BLaER1 treated with 17β-estradiol and CSF1 and Interleukin-3, amounts not matched to agents 10 nM and 100 nM (cell line): ENCODE results near the gene ANOS1.

Experiments used
- H3K27ac ChIP-seq, 11 experiments: shearing (Covaris generic); formaldehyde crosslinking; 2 replicates each; pipeline ENCODE4 v1.8.1; 2022
- H3K27me3 ChIP-seq, 11 experiments: shearing (Covaris generic); formaldehyde crosslinking; 2 replicates each; pipeline ENCODE4 v1.8.1; 2022
- H3K36me3 ChIP-seq, 11 experiments: shearing (Covaris generic); formaldehyde crosslinking; 2 replicates each; pipeline ENCODE4 v1.8.1; 2022
- H3K4me1 ChIP-seq, 10 experiments: shearing (Covaris generic); formaldehyde crosslinking; 2 replicates each; pipeline ENCODE4 v1.8.1; 2022
- H3K4me2 ChIP-seq, 11 experiments: shearing (Covaris generic); formaldehyde crosslinking; 2 replicates each; pipeline ENCODE4 v1.8.1; 2022
- H3K4me3 ChIP-seq, 10 experiments: shearing (Covaris generic); formaldehyde crosslinking; 2 replicates each; pipeline ENCODE4 v1.8.1; 2022
- H3K9ac ChIP-seq, 11 experiments: shearing (Covaris generic); formaldehyde crosslinking; 2 replicates each; pipeline ENCODE4 v1.8.1; 2022
- H3K9me3 ChIP-seq, 11 experiments: shearing (Covaris generic); formaldehyde crosslinking; replicated peaks in 1 of 11; 2 replicates each; pipeline ENCODE4 v1.8.1; 2022
- H4K20me1 ChIP-seq, 11 experiments: shearing (Covaris generic); formaldehyde crosslinking; 2 replicates each; pipeline ENCODE4 v1.8.1; 2022
- Cebpa-rat ChIP-seq, 11 experiments: shearing (Covaris generic); IDR thresholded peaks; 2 replicates each; pipeline ENCODE4 v1.8.1; 2022

ANOS1 gene

GRCh38 chrX:8604131-8604530 lies 127.8 kb downstream of the ANOS1 start:
- no peak for TF ChIP-seq Cebpa-rat (IDR thresholded peaks at IDR 0.05)

GRCh38 chrX:8591501-8591900 lies 140.4 kb downstream of the ANOS1 start:
- H3K9me3 ChIP-seq, result no peaks in the 10 kb centered on the region
- H3K27me3 ChIP-seq, result no peaks in the 10 kb centered on the region
- no peak overlapping the region for H3K4me2 ChIP-seq
- no peaks in the 10 kb centered on the region for H4K20me1 ChIP-seq
- no peak overlapping the region for H3K9ac ChIP-seq
- H3K27ac ChIP-seq, result no peak overlapping the region
- no peaks in the 10 kb centered on the region for H3K36me3 ChIP-seq
- no peaks in the 10 kb centered on the region; a peak in 1 of 20 replicates for H3K4me1 ChIP-seq
- no peak for TF ChIP-seq Cebpa-rat (IDR thresholded peaks at IDR 0.05)
- H3K4me3 ChIP-seq, result no peak overlapping the region

More at GRCh38 chrX:8604131-8604530, 127.8 kb downstream of the ANOS1 start:
- H3K9ac ChIP-seq, result no peak overlapping the region
- H3K4me2 ChIP-seq, result no peak overlapping the region
- no peaks in the 10 kb centered on the region for H3K27me3 ChIP-seq
- H4K20me1 ChIP-seq, result no peaks in the 10 kb centered on the region
- H3K27ac ChIP-seq, result no peak overlapping the region
- no peaks in the 10 kb centered on the region for H3K4me1 ChIP-seq
- no peak overlapping the region for H3K4me3 ChIP-seq
- no peaks in the 10 kb centered on the region for H3K36me3 ChIP-seq
- H3K9me3 ChIP-seq, result peaks cover 0 to 9% (median 7%) of the 10 kb centered on the region in 11 experiments; a peak in 11 of 22 replicates

- Histone ChIP-seq H3K27ac (no peak overlapping the region), H3K4me2 (peak overlapping the region in 1 of 11 experiments; percentile 21; a peak in 1 of 22 replicates), H4K20me1 (no peaks in the 10 kb centered on the region), H3K27me3 (no peaks in the 10 kb centered on the region), H3K9ac (no peak overlapping the region), H3K9me3 (no peaks in the 10 kb centered on the region), H3K4me3 (no peak overlapping the region), H3K4me1 (peaks cover 0 to 12% (median 0%) of the 10 kb centered on the region in 10 experiments; a peak in 1 of 20 replicates), H3K36me3 (no peaks in the 10 kb centered on the region)
- TF ChIP-seq Cebpa-rat (IDR thresholded peaks at IDR 0.05), result no peak
Observed at GRCh38 chrX:8586953-8587352, 145.0 kb downstream of the ANOS1 start.

GRCh38 chrX:8579602-8580001 lies 152.3 kb downstream of the ANOS1 start:
- Histone ChIP-seq H3K27ac (no peak overlapping the region), H4K20me1 (no peaks in the 10 kb centered on the region), H3K4me3 (no peak overlapping the region), H3K9me3 (no peaks in the 10 kb centered on the region), H3K4me1 (0 out of 20 replicates have a peak, but pooled peaks cover 0 to 9% (median 0%) of the 10 kb centered on the region in 10 experiments), H3K36me3 (no peaks in the 10 kb centered on the region), H3K4me2 (no peak overlapping the region), H3K9ac (no peak overlapping the region), H3K27me3 (no peaks in the 10 kb centered on the region)
- no peak for TF ChIP-seq Cebpa-rat (IDR thresholded peaks at IDR 0.05)

GRCh38 chrX:8576821-8577220 lies 155.1 kb downstream of the ANOS1 start:
- Histone ChIP-seq H3K27ac (no peak overlapping the region), H3K4me1 (no peaks in the 10 kb centered on the region), H3K9ac (no peak overlapping the region), H4K20me1 (no peaks in the 10 kb centered on the region), H3K9me3 (no peaks in the 10 kb centered on the region), H3K36me3 (no peaks in the 10 kb centered on the region), H3K4me2 (no peak overlapping the region), H3K27me3 (no peaks in the 10 kb centered on the region), H3K4me3 (no peak overlapping the region)
- no peak for TF ChIP-seq Cebpa-rat (IDR thresholded peaks at IDR 0.05)

GRCh38 chrX:8565729-8566128 lies 166.2 kb downstream of the ANOS1 start:
- Histone ChIP-seq H4K20me1 (no peaks in the 10 kb centered on the region), H3K36me3 (no peaks in the 10 kb centered on the region), H3K4me3 (no peak overlapping the region), H3K4me2 (no peak overlapping the region), H3K9me3 (no peaks in the 10 kb centered on the region), H3K4me1 (no peaks in the 10 kb centered on the region), H3K27me3 (no peaks in the 10 kb centered on the region), H3K9ac (no peak overlapping the region), H3K27ac (no peak overlapping the region)
- TF ChIP-seq Cebpa-rat (IDR thresholded peaks at IDR 0.05), result no peak

- H3K9me3 ChIP-seq, result no peaks in the 10 kb centered on the region
- H3K27me3 ChIP-seq, result no peaks in the 10 kb centered on the region
- H3K4me2 ChIP-seq, result no peak overlapping the region
- no peaks in the 10 kb centered on the region for H4K20me1 ChIP-seq
- H3K36me3 ChIP-seq, result no peaks in the 10 kb centered on the region
- H3K9ac ChIP-seq, result no peak overlapping the region
- no peaks in the 10 kb centered on the region for H3K4me1 ChIP-seq
- no peak overlapping the region for H3K27ac ChIP-seq
- H3K4me3 ChIP-seq, result no peak overlapping the region
- TF ChIP-seq Cebpa-rat (IDR thresholded peaks at IDR 0.05), result no peak
Observed at GRCh38 chrX:8548446-8548845, 183.5 kb downstream of the ANOS1 start.

GRCh38 chrX:8546715-8547114 lies 185.2 kb downstream of the ANOS1 start:
- no peak for TF ChIP-seq Cebpa-rat (IDR thresholded peaks at IDR 0.05)
- H3K27me3 ChIP-seq, result no peaks in the 10 kb centered on the region
- H3K9ac ChIP-seq, result no peak overlapping the region
- H3K27ac ChIP-seq, result no peak overlapping the region
- no peak overlapping the region for H3K4me3 ChIP-seq
- H3K9me3 ChIP-seq, result no peaks in the 10 kb centered on the region
- no peaks in the 10 kb centered on the region for H3K36me3 ChIP-seq
- H3K4me1 ChIP-seq, result no peaks in the 10 kb centered on the region
- H4K20me1 ChIP-seq, result no peaks in the 10 kb centered on the region
- H3K4me2 ChIP-seq, result no peak overlapping the region

GRCh38 chrX:8520791-8521190 lies 211.1 kb downstream of the ANOS1 start:
- Histone ChIP-seq H4K20me1 (no peaks in the 10 kb centered on the region), H3K4me1 (peaks cover 0 to 6% (median 0%) of the 10 kb centered on the region in 10 experiments; a peak in 1 of 20 replicates), H3K27me3 (no peaks in the 10 kb centered on the region), H3K36me3 (no peaks in the 10 kb centered on the region), H3K9ac (no peak overlapping the region), H3K4me2 (no peak overlapping the region), H3K9me3 (no peaks in the 10 kb centered on the region), H3K4me3 (no peak overlapping the region), H3K27ac (no peak overlapping the region)
- TF ChIP-seq Cebpa-rat (IDR thresholded peaks at IDR 0.05), result no peak

- Histone ChIP-seq H3K27ac (no peak overlapping the region), H4K20me1 (no peaks in the 10 kb centered on the region), H3K36me3 (no peaks in the 10 kb centered on the region), H3K4me2 (no peak overlapping the region), H3K4me1 (peaks cover 0 to 6% (median 0%) of the 10 kb centered on the region in 10 experiments; a peak in 1 of 20 replicates), H3K9me3 (no peaks in the 10 kb centered on the region), H3K4me3 (no peak overlapping the region), H3K27me3 (no peaks in the 10 kb centered on the region), H3K9ac (no peak overlapping the region)
- no peak for TF ChIP-seq Cebpa-rat (IDR thresholded peaks at IDR 0.05)
Observed at GRCh38 chrX:8520178-8520577, 211.8 kb downstream of the ANOS1 start.
